HepG2 (cell line): ENCODE measurements around the gene HSD17B2. TPM values are rescaled to one million over a fixed set of nuclear protein-coding genes. Genes with fewer than 3 reads are reported as not detected.

Source experiments
- ATAC-seq: fragments of 200-7000 bp; cut with Tn5 transposase; 3 replicates; pipeline ENCODE4 v1.9.1; 2020; ENCODE audit warnings: mild to moderate bottlenecking, moderate library complexity
- BruUV-seq: library from RNA; stranded (reverse); fragments of 400-500 nt; replicated peaks from 2 replicates; lab custom pipeline; 2021; lab: Mats Ljungman, UMichigan
- CTCF ChIA-PET: fragments of 300-600 bp; formaldehyde crosslinking; extraction: SDS; loops from one replicate; lab custom pipeline; 2021; ENCODE audit warnings: low total read pairs, inconsistent platforms, low intra/inter-chr PET ratio; lab: Yijun Ruan, JAX
- POLR2A ChIA-PET: fragments of 350-600 bp; sonication (Branson Sonifier 250); formaldehyde crosslinking; loops from one replicate; lab custom pipeline; 2020; ENCODE audit warnings: antibody characterized with exemption, inconsistent platforms; lab: Yijun Ruan, JAX
- DNase-seq: peaks from one replicate; pipeline ENCODE4 v3.0.0-alpha.2; 2015; ENCODE audit warnings: low spot score
- FAIRE-seq: peaks from 3 replicates; lab custom pipeline; 2011; peaks lifted over from hg19 to GRCh38; lab: Jason Lieb, UNC
- H2AFZ ChIP-seq: one replicate; pipeline ENCODE4 v1.6.1; 2011; ENCODE audit warnings: low read length, inconsistent platforms
- H3K27ac ChIP-seq: fragments of 300-600 bp; 3 replicates; pipeline ENCODE4 v1.8.0; 2011; ENCODE audit warnings: mixed run types, mild to moderate bottlenecking, mixed read lengths, low read length, inconsistent platforms; ENCODE audit not compliant: insufficient read depth; ENCODE audit errors: extremely low read length
- H3K27me3 ChIP-seq, 2 experiments: fragments of 200-600 bp in 1 of 2; 2 replicates in 1 of 2; 3 replicates in 1 of 2; pipeline versions ENCODE4 v1.6.0 to v1.8.0; 2011; ENCODE audit warnings: low read length in 2 of 2, mild to moderate bottlenecking in 2 of 2, moderate library complexity in 2 of 2, inconsistent platforms in 1 of 2; ENCODE audit not compliant: insufficient read depth in 2 of 2, control insufficient read depth in 1 of 2
- H3K36me3 ChIP-seq, 2 experiments: fragments of 200-600 bp in 1 of 2; replicated peaks in 1 of 2; 2 replicates in 1 of 2; 3 replicates in 1 of 2; pipeline versions ENCODE4 v1.5.1 to v1.8.0; 2011; ENCODE audit warnings: low read length in 2 of 2, inconsistent platforms in 1 of 2; ENCODE audit not compliant: insufficient read depth in 2 of 2, control insufficient read depth in 1 of 2
- H3K4me1 ChIP-seq: 2 replicates; pipeline ENCODE4 v1.5.1; 2012; ENCODE audit warnings: low read length, inconsistent platforms; ENCODE audit not compliant: insufficient read depth
- H3K4me2 ChIP-seq: 2 replicates; pipeline ENCODE4 v1.6.0; 2011; ENCODE audit warnings: low read depth, low read length, inconsistent platforms
- H3K4me3 ChIP-seq, 3 experiments: fragments of 200-600 bp in 1 of 3; sonication (generic), shearing (Covaris generic) in 1 of 3; replicated peaks in 1 of 3; 2 replicates each; pipeline ENCODE4 v1.5.1; 2011 to 2016; ENCODE audit warnings: low read length in 3 of 3, inconsistent platforms in 2 of 3, low read depth in 2 of 3, mild to moderate bottlenecking in 2 of 3, control low read depth in 1 of 3, mixed read lengths in 1 of 3; ENCODE audit not compliant: insufficient read depth in 1 of 3
- H3K79me2 ChIP-seq: one replicate; pipeline ENCODE4 v1.6.1; 2011; ENCODE audit warnings: low read length, inconsistent platforms; ENCODE audit not compliant: insufficient read depth
- H3K9ac ChIP-seq: 2 replicates; pipeline ENCODE4 v1.6.0; 2011; ENCODE audit warnings: mild to moderate bottlenecking, low read depth, low read length, inconsistent platforms; ENCODE audit not compliant: insufficient read depth
- H3K9me3 ChIP-seq: 2 replicates; pipeline ENCODE4 v1.5.1; 2012; ENCODE audit warnings: mild to moderate bottlenecking, low read length
- H4K20me1 ChIP-seq: 2 replicates; pipeline ENCODE4 v1.6.0; 2011; ENCODE audit warnings: inconsistent platforms, mild to moderate bottlenecking, low read length, moderate library complexity; ENCODE audit not compliant: insufficient read depth
- ATF1 ChIP-seq: IDR thresholded peaks from 2 replicates; pipeline ENCODE4 v1.6.1; 2016; ENCODE audit warnings: mild to moderate bottlenecking, control low read depth
- EHMT2 ChIP-seq: fragments of 200-600 bp; sonication (generic); IDR thresholded peaks from 2 replicates; pipeline ENCODE4 v1.7.0; 2017; ENCODE audit warnings: antibody characterized with exemption, low read depth, low read length, borderline replicate concordance
- ERF ChIP-seq: IDR thresholded peaks from 2 replicates; pipeline ENCODE4 v1.6.1; 2018; ENCODE audit warnings: missing biosample characterization, missing genetic modification reagents
- FOXA3 ChIP-seq: IDR thresholded peaks from 2 replicates; pipeline ENCODE4 v1.6.1; 2016; ENCODE audit warnings: missing genetic modification reagents, missing compliant biosample characterization
- KLF9 ChIP-seq: IDR thresholded peaks from 2 replicates; pipeline ENCODE4 v1.6.1; 2016; ENCODE audit warnings: low read depth
- MLLT10 ChIP-seq: sonication (generic); formaldehyde crosslinking; IDR thresholded peaks from 2 replicates; pipeline ENCODE4 v1.4.0; 2020; ENCODE audit warnings: missing genetic modification reagents
- PBX3 ChIP-seq: sonication (generic); formaldehyde crosslinking; IDR thresholded peaks from 2 replicates; pipeline ENCODE4 v1.8.1; 2023; ENCODE audit warnings: missing genetic modification reagents, inconsistent platforms, borderline replicate concordance
- SAP130 ChIP-seq: IDR thresholded peaks from 2 replicates; pipeline ENCODE4 v1.6.1; 2016; ENCODE audit warnings: low read depth
- TARDBP ChIP-seq: sonication (generic); formaldehyde crosslinking; IDR thresholded peaks from 2 replicates; pipeline ENCODE4 v1.8.0; 2022; ENCODE audit warnings: mild to moderate bottlenecking, missing genetic modification reagents
- TEAD3 ChIP-seq: optimal IDR thresholded peaks from 2 replicates; pipeline ENCODE3; 2016; ENCODE audit warnings: borderline replicate concordance
- ZKSCAN1 ChIP-seq: fragments of 150-350 bp; IDR thresholded peaks from 2 replicates; pipeline ENCODE4 v1.6.1; 2014; ENCODE audit warnings: low read length
- ZNF616 ChIP-seq: sonication (generic); formaldehyde crosslinking; IDR thresholded peaks from 2 replicates; pipeline ENCODE4 v1.5.0; 2020; ENCODE audit warnings: low read depth, mild to moderate bottlenecking, missing genetic modification reagents
- ZNF670 ChIP-seq: sonication (generic); formaldehyde crosslinking; IDR thresholded peaks from 2 replicates; pipeline ENCODE4 v1.8.0; 2022; ENCODE audit warnings: mild to moderate bottlenecking, missing genetic modification reagents, borderline replicate concordance
- ZNF687 ChIP-seq: sonication (generic); formaldehyde crosslinking; IDR thresholded peaks from 2 replicates; pipeline ENCODE4 v1.5.1; 2020; ENCODE audit warnings: mild to moderate bottlenecking, missing genetic modification reagents, moderate library complexity
- WGBS: methylation state at CpG from one replicate; pipeline ENCODE4 v1.1.6; 2017; ENCODE audit warnings: low lambda C conversion rate; 5-methylcytosine and 5-hydroxymethylcytosine counted together
- in situ Hi-C: cut with HindIII; loops from 2 replicates; pipeline ENCODE4 v1.10.0; 2017; ENCODE audit warnings: low pct_unique_long_range_greater_than_20kb; ENCODE audit not compliant: extremely low pct_ligation_motif_present
- intact Hi-C: fragments of 100-400 bp; cut with micrococcal nuclease; formaldehyde crosslinking; loops from one replicate; pipeline ENCODE4 v1.10.0; 2022; ENCODE audit not compliant: unreplicated experiment
- polyA plus RNA-seq, 8 experiments: library from polyadenylated mRNA; depleted of rRNA in 3 of 8; stranded (reverse) in 7 of 8; unstranded in 1 of 8; fragments of >200 nt; fragmentation: Illumina TruSeq in 4 of 8; extraction: Trizol in 4 of 8; gene quantifications; 2 replicates each; pipeline versions ENCODE4 v1.2.1 to v1.2.3, GENCODE V29; 2011 to 2016; ENCODE audit warnings: low read depth in 4 of 8, missing spikeins in 1 of 8, mixed read lengths in 1 of 8; ENCODE audit not compliant: insufficient read depth in 1 of 8
- total RNA-seq, 5 experiments: library from RNA; depleted of rRNA; stranded (reverse); fragments of >200 nt; fragmentation: Illumina TruSeq; extraction: Trizol; gene quantifications; 2 replicates each; pipeline ENCODE4 v1.2.3, GENCODE V29; 2016; ENCODE audit warnings: low read depth in 1 of 5
- TF ChIP-seq, protein P1 (sequence below): sonication (generic); formaldehyde crosslinking; IDR thresholded peaks from 2 replicates; pipeline ENCODE4 v1.5.0; 2020; ENCODE audit warnings: missing genetic modification reagents

The HSD17B2 gene
- total and polyA plus RNA-seq, 2 of the 13 experiments (the other 11 are each of a cell fraction or from before 2014, with no cell fraction given), result 26.3 to 69.3 TPM

GRCh38 chr16:82067804-82068325 is 32.8 kb downstream of the HSD17B2 start:
- no TSS peak for BruUV-seq
- FAIRE-seq, result no peak
- Histone ChIP-seq H3K9me3 (no peaks in the 10 kb centered on the region), H4K20me1 (no peaks in the 10 kb centered on the region), H3K9ac (no peak overlapping the region), H3K4me1 (peaks cover 52% of the 10 kb centered on the region), H3K4me2 (peak overlapping the region; percentile 19; the same call in 1 of the 2 replicates), H3K36me3 (peaks cover 16 to 47% of the 10 kb centered on the region in 2 experiments), H3K4me3 (no peak overlapping the region), H2AFZ (no peak overlapping the region), H3K79me2 (peaks cover 8% of the 10 kb centered on the region), H3K27ac (peak overlapping the region; percentile 64), H3K27me3 (no peaks in the 10 kb centered on the region)
- ChIA-PET POLR2A (interaction anchor here (0.9 to 1.9 kb wide), 2 partner anchors 12 to 15 kb away, joined by 4 to 14 read pairs; no protein-coding TSS in a partner anchor), CTCF (no interaction called here)
- intact Hi-C loops, result loop anchor here (2.0 kb wide), 1 partner anchor 15 kb away; no protein-coding TSS in a partner anchor
- WGBS, result 88% methylated on average over 10 of the region's 10 CpGs
- no peak for DNase-seq
- in situ Hi-C loops, result no loop called here
- ATAC-seq, result no peak; the same call in 1 of the 3 replicates
- TF ChIP-seq ZNF616 (CRISPR knock-in tag) (no peak), ZNF670 (0 out of 2 replicates have a peak, but pooled peaks have one; percentile 33), TARDBP (CRISPR knock-in tag) (no peak), FOXA3 (CRISPR knock-in tag) (0 out of 2 replicates have a peak, but pooled peaks have one; percentile 2), MLLT10 (CRISPR knock-in tag) (no peak), SAP130 (peak; percentile 3; the same call in 1 of the 2 replicates), TEAD3 (CRISPR knock-in tag) (peak; percentile 38), ATF1 (CRISPR knock-in tag) (peak; percentile 28; the same call in 1 of the 2 replicates), ERF (CRISPR knock-in tag) (no peak), ZKSCAN1 (no peak), PBX3 (CRISPR knock-in tag) (no peak), EHMT2 (peak; percentile 54; the same call in 1 of the 2 replicates), KLF9 (CRISPR knock-in tag) (no peak), ZNF687 (CRISPR knock-in tag) (peak; percentile 39)
- TF ChIP-seq, protein P1, sequence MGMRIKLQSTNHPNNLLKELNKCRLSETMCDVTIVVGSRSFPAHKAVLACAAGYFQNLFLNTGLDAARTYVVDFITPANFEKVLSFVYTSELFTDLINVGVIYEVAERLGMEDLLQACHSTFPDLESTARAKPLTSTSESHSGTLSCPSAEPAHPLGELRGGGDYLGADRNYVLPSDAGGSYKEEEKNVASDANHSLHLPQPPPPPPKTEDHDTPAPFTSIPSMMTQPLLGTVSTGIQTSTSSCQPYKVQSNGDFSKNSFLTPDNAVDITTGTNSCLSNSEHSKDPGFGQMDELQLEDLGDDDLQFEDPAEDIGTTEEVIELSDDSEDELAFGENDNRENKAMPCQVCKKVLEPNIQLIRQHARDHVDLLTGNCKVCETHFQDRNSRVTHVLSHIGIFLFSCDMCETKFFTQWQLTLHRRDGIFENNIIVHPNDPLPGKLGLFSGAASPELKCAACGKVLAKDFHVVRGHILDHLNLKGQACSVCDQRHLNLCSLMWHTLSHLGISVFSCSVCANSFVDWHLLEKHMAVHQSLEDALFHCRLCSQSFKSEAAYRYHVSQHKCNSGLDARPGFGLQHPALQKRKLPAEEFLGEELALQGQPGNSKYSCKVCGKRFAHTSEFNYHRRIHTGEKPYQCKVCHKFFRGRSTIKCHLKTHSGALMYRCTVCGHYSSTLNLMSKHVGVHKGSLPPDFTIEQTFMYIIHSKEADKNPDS (CRISPR knock-in tag), result no peak
